ENCODE measurements around the gene THRB. TPM values are rescaled to one million over a fixed set of nuclear protein-coding genes. Genes with fewer than 3 reads are reported as not detected.

The THRB gene
- total and polyA plus RNA-seq, 4 donors = 4.0 to 10.5 (median 6.2) TPM

- Histone ChIP-seq H3K27me3 (ENCODE audit: control insufficient read depth, insufficient read depth, low read length) (no peaks in the 10 kb centered on the region), H3K4me1 (ENCODE audit: control insufficient read depth, insufficient read depth, low read length) (no peaks in the 10 kb centered on the region), H3K4me3 (ENCODE audit: low read depth, low read length) (no peak overlapping the region), H3K9me3 (ENCODE audit: control insufficient read depth, insufficient read depth, low read length) (no peaks in the 10 kb centered on the region), H3K36me3 (ENCODE audit: control insufficient read depth, insufficient read depth, low read length) (no peaks in the 10 kb centered on the region), H3K27ac (ENCODE audit: low read depth, low read length) (no peak overlapping the region)
- no peak for DNase-seq (ENCODE audit: low read depth in 4 of 6, low spot score in 6 of 6)
- no CpG with 5 or more reads among the region's 2 CpGs for WGBS (ENCODE audit: insufficient coverage)
Observed at GRCh38 chr3:24149032-24149431, 345.6 kb downstream of the THRB start.

GRCh38 chr3:24145981-24146822, 348.4 kb downstream of the THRB start:
- DNase-seq (ENCODE audit: low read depth in 4 of 6, low spot score in 6 of 6) = peak in 2 of 6 donors; percentile 19 to 77
- Histone ChIP-seq H3K27me3 (ENCODE audit: control insufficient read depth, insufficient read depth, low read length) (no peaks in the 10 kb centered on the region), H3K4me3 (ENCODE audit: low read depth, low read length) (no peak overlapping the region), H3K9me3 (ENCODE audit: control insufficient read depth, insufficient read depth, low read length) (no peaks in the 10 kb centered on the region), H3K4me1 (ENCODE audit: control insufficient read depth, insufficient read depth, low read length) (no peaks in the 10 kb centered on the region), H3K36me3 (ENCODE audit: control insufficient read depth, insufficient read depth, low read length) (no peaks in the 10 kb centered on the region), H3K27ac (ENCODE audit: low read depth, low read length) (no peak overlapping the region)
- WGBS (ENCODE audit: insufficient coverage) = 47% methylated on average over 3 of the region's 11 CpGs

- Histone ChIP-seq H3K36me3 (ENCODE audit: control insufficient read depth, insufficient read depth, low read length) (no peaks in the 10 kb centered on the region), H3K4me1 (ENCODE audit: control insufficient read depth, insufficient read depth, low read length) (no peaks in the 10 kb centered on the region), H3K27ac (ENCODE audit: low read depth, low read length) (no peak overlapping the region), H3K27me3 (ENCODE audit: control insufficient read depth, insufficient read depth, low read length) (no peaks in the 10 kb centered on the region), H3K9me3 (ENCODE audit: control insufficient read depth, insufficient read depth, low read length) (no peaks in the 10 kb centered on the region), H3K4me3 (ENCODE audit: low read depth, low read length) (no peak overlapping the region)
- DNase-seq (ENCODE audit: low read depth in 4 of 6, low spot score in 6 of 6) = no peak
Observed at GRCh38 chr3:24145481-24145880, 349.2 kb downstream of the THRB start.

- DNase-seq (ENCODE audit: low read depth in 4 of 6, low spot score in 6 of 6) = no peak
- Histone ChIP-seq H3K4me1 (ENCODE audit: control insufficient read depth, insufficient read depth, low read length) (no peaks in the 10 kb centered on the region), H3K4me3 (ENCODE audit: low read depth, low read length) (no peak overlapping the region), H3K9me3 (ENCODE audit: control insufficient read depth, insufficient read depth, low read length) (no peaks in the 10 kb centered on the region), H3K36me3 (ENCODE audit: control insufficient read depth, insufficient read depth, low read length) (no peaks in the 10 kb centered on the region), H3K27me3 (ENCODE audit: control insufficient read depth, insufficient read depth, low read length) (no peaks in the 10 kb centered on the region), H3K27ac (ENCODE audit: low read depth, low read length) (no peak overlapping the region)
- WGBS (ENCODE audit: insufficient coverage) = no CpG with 5 or more reads among the region's 1 CpG
Observed at GRCh38 chr3:24142127-24142526, 352.5 kb downstream of the THRB start.

GRCh38 chr3:24141548-24141947, 353.1 kb downstream of the THRB start:
- H3K36me3 ChIP-seq (ENCODE audit: control insufficient read depth, insufficient read depth, low read length) = no peaks in the 10 kb centered on the region
- no CpG with 5 or more reads among the region's 2 CpGs for WGBS (ENCODE audit: insufficient coverage)
- no peaks in the 10 kb centered on the region for H3K4me1 ChIP-seq (ENCODE audit: control insufficient read depth, insufficient read depth, low read length)
- H3K4me3 ChIP-seq (ENCODE audit: low read depth, low read length) = no peak overlapping the region
- DNase-seq (ENCODE audit: low read depth in 4 of 6, low spot score in 6 of 6) = no peak
- H3K9me3 ChIP-seq (ENCODE audit: control insufficient read depth, insufficient read depth, low read length) = no peaks in the 10 kb centered on the region
- no peak overlapping the region for H3K27ac ChIP-seq (ENCODE audit: low read depth, low read length)
- H3K27me3 ChIP-seq (ENCODE audit: control insufficient read depth, insufficient read depth, low read length) = no peaks in the 10 kb centered on the region

- no peaks in the 10 kb centered on the region for H3K4me1 ChIP-seq (ENCODE audit: control insufficient read depth, insufficient read depth, low read length)
- H3K9me3 ChIP-seq (ENCODE audit: control insufficient read depth, insufficient read depth, low read length) = no peaks in the 10 kb centered on the region
- no peak for DNase-seq (ENCODE audit: low read depth in 4 of 6, low spot score in 6 of 6)
- no peak overlapping the region for H3K27ac ChIP-seq (ENCODE audit: low read depth, low read length)
- H3K36me3 ChIP-seq (ENCODE audit: control insufficient read depth, insufficient read depth, low read length) = no peaks in the 10 kb centered on the region
- 100% methylated on average over 1 of the region's 4 CpGs for WGBS (ENCODE audit: insufficient coverage)
- no peaks in the 10 kb centered on the region for H3K27me3 ChIP-seq (ENCODE audit: control insufficient read depth, insufficient read depth, low read length)
- H3K4me3 ChIP-seq (ENCODE audit: low read depth, low read length) = no peak overlapping the region
Observed at GRCh38 chr3:24139463-24140412, 354.9 kb downstream of the THRB start.

- Histone ChIP-seq H3K27ac (ENCODE audit: low read depth, low read length) (no peak overlapping the region), H3K36me3 (ENCODE audit: control insufficient read depth, insufficient read depth, low read length) (no peaks in the 10 kb centered on the region), H3K9me3 (ENCODE audit: control insufficient read depth, insufficient read depth, low read length) (no peaks in the 10 kb centered on the region), H3K27me3 (ENCODE audit: control insufficient read depth, insufficient read depth, low read length) (no peaks in the 10 kb centered on the region), H3K4me1 (ENCODE audit: control insufficient read depth, insufficient read depth, low read length) (no peaks in the 10 kb centered on the region), H3K4me3 (ENCODE audit: low read depth, low read length) (no peak overlapping the region)
- no CpG with 5 or more reads among the region's 1 CpG for WGBS (ENCODE audit: insufficient coverage)
- no peak for DNase-seq (ENCODE audit: low read depth in 4 of 6, low spot score in 6 of 6)
Observed at GRCh38 chr3:24138876-24139256, 355.8 kb downstream of the THRB start.

- peak in 1 of 6 donors; percentile 32 for DNase-seq (ENCODE audit: low read depth in 4 of 6, low spot score in 6 of 6)
- H3K4me1 ChIP-seq (ENCODE audit: control insufficient read depth, insufficient read depth, low read length) = no peaks in the 10 kb centered on the region
- no peak overlapping the region for H3K4me3 ChIP-seq (ENCODE audit: low read depth, low read length)
- H3K27ac ChIP-seq (ENCODE audit: low read depth, low read length) = no peak overlapping the region
- no peaks in the 10 kb centered on the region for H3K36me3 ChIP-seq (ENCODE audit: control insufficient read depth, insufficient read depth, low read length)
- no peaks in the 10 kb centered on the region for H3K27me3 ChIP-seq (ENCODE audit: control insufficient read depth, insufficient read depth, low read length)
- H3K9me3 ChIP-seq (ENCODE audit: control insufficient read depth, insufficient read depth, low read length) = no peaks in the 10 kb centered on the region
- WGBS (ENCODE audit: insufficient coverage) = 51% methylated on average over 2 of the region's 6 CpGs
Observed at GRCh38 chr3:24137958-24138875, 356.4 kb downstream of the THRB start.

GRCh38 chr3:24137334-24137733, 357.3 kb downstream of the THRB start:
- WGBS (ENCODE audit: insufficient coverage) = 93% methylated on average over 3 of the region's 3 CpGs

More at GRCh38 chr3:24137334-24137733, 357.3 kb downstream of the THRB start:
- Histone ChIP-seq H3K9me3 (ENCODE audit: control insufficient read depth, insufficient read depth, low read length) (no peaks in the 10 kb centered on the region), H3K27me3 (ENCODE audit: control insufficient read depth, insufficient read depth, low read length) (no peaks in the 10 kb centered on the region), H3K4me3 (ENCODE audit: low read depth, low read length) (no peak overlapping the region), H3K27ac (ENCODE audit: low read depth, low read length) (no peak overlapping the region), H3K36me3 (ENCODE audit: control insufficient read depth, insufficient read depth, low read length) (no peaks in the 10 kb centered on the region), H3K4me1 (ENCODE audit: control insufficient read depth, insufficient read depth, low read length) (no peaks in the 10 kb centered on the region)
- DNase-seq (ENCODE audit: low read depth in 4 of 6, low spot score in 6 of 6) = no peak

Measured in spinal cord (tissue), 10 donors.